RWPE2 (cell line): Measurements from ENCODE around the gene ATRN.

Experiments used
- ATAC-seq: fragments of 200-7000 bp; cut with Tn5 transposase; 3 replicates; pipeline ENCODE4 v1.9.1; 2021; ENCODE audit warnings: low read depth
- DNase-seq: peaks from one replicate; pipeline ENCODE4 v3.0.0-alpha.2; 2020; ENCODE audit warnings: low spot score
- H3K27ac ChIP-seq: fragments of 450-650 bp; 2 replicates; pipeline ENCODE4 v1.5.1; 2017; ENCODE audit warnings: mild to moderate bottlenecking; ENCODE audit not compliant: poor library complexity, severe bottlenecking
- H3K27me3 ChIP-seq: fragments of 250-450 bp; sonication (Bioruptor Pico); 2 replicates; pipeline ENCODE4 v1.5.1; 2021; ENCODE audit warnings: mild to moderate bottlenecking, moderate library complexity; ENCODE audit not compliant: insufficient read depth, poor library complexity, severe bottlenecking
- H3K36me3 ChIP-seq: fragments of 250-450 bp; sonication (Bioruptor Pico); 2 replicates; pipeline ENCODE4 v1.5.1; 2020; ENCODE audit warnings: low read depth, mild to moderate bottlenecking, moderate library complexity
- H3K4me1 ChIP-seq: fragments of 250-450 bp; sonication (Bioruptor Pico); 2 replicates; pipeline ENCODE4 v1.5.1; 2021; ENCODE audit warnings: mild to moderate bottlenecking, moderate library complexity; ENCODE audit not compliant: insufficient read depth, poor library complexity, severe bottlenecking
- H3K4me3 ChIP-seq: fragments of 250-450 bp; sonication (Bioruptor Pico); 2 replicates; pipeline ENCODE4 v1.5.1; 2021; ENCODE audit warnings: mild to moderate bottlenecking, moderate library complexity; ENCODE audit not compliant: severe bottlenecking
- H3K9me3 ChIP-seq: fragments of 250-450 bp; sonication (Bioruptor Pico); 2 replicates; pipeline ENCODE4 v1.5.1; 2021; ENCODE audit warnings: mild to moderate bottlenecking, moderate library complexity; ENCODE audit not compliant: severe bottlenecking
- CTCF ChIP-seq: fragments of 450-650 bp; IDR thresholded peaks from one replicate; pipeline ENCODE4 v1.5.1; 2017; ENCODE audit warnings: mild to moderate bottlenecking, moderate library complexity; ENCODE audit not compliant: poor library complexity, severe bottlenecking

ATRN gene

GRCh38 chr20:3674995-3675900, 204.4 kb downstream of the ATRN start:
- H3K27me3 ChIP-seq: peaks cover 53% of the 10 kb centered on the region

GRCh38 chr20:3677733-3678132, 206.9 kb downstream of the ATRN start:
- H3K4me1 ChIP-seq: no peaks in the 10 kb centered on the region
- H3K27ac ChIP-seq: no peak overlapping the region
- peaks cover 52% of the 10 kb centered on the region for H3K27me3 ChIP-seq
- no peaks in the 10 kb centered on the region for H3K36me3 ChIP-seq
- no peaks in the 10 kb centered on the region for H3K9me3 ChIP-seq
- DNase-seq (peak; percentile 54), ATAC-seq (no peak)
- H3K4me3 ChIP-seq: no peak overlapping the region
- TF ChIP-seq CTCF: no peak

More at GRCh38 chr20:3674995-3675900, 204.4 kb downstream of the ATRN start:
- no peak for TF ChIP-seq CTCF
- Histone ChIP-seq H3K36me3 (no peaks in the 10 kb centered on the region), H3K9me3 (no peaks in the 10 kb centered on the region), H3K4me1 (no peaks in the 10 kb centered on the region), H3K27ac (no peak overlapping the region), H3K4me3 (no peak overlapping the region)
- peak; percentile 39 for DNase-seq
- ATAC-seq: no peak

DNA sequence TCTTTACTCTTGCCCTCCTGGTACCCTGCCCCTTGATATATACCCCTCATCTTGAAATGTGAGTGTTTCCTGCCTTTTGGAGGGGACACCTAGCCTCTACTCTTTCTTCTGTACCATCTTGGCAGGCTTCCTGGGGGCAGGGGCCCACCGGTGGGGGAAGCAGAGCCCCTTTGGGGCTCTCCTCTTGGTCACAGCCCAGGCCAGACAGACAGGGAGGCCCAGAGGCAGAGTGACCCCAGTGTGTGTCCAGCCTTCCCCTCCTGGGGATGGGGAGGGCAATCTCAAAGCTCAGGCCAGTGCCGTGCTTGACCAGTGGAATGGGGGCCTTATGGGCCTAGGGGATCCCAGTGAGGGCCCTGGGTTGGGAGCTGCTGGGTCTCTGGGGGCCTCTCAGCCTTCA, 207.4 kb downstream of the ATRN start:
- ATAC-seq: no peak
- H3K36me3 ChIP-seq: no peaks in the 10 kb centered on the region
- TF ChIP-seq CTCF: no peak
- no peak overlapping the region for H3K4me3 ChIP-seq
- H3K27me3 ChIP-seq: peaks cover 47% of the 10 kb centered on the region
- H3K9me3 ChIP-seq: no peaks in the 10 kb centered on the region
- no peaks in the 10 kb centered on the region for H3K4me1 ChIP-seq
- no peak overlapping the region for H3K27ac ChIP-seq
- no peak for DNase-seq

GRCh38 chr20:3678856-3679720, 208.3 kb downstream of the ATRN start:
- no peaks in the 10 kb centered on the region for H3K36me3 ChIP-seq
- no peak overlapping the region for H3K4me3 ChIP-seq
- ATAC-seq: no peak

More at GRCh38 chr20:3678856-3679720, 208.3 kb downstream of the ATRN start:
- no peak for TF ChIP-seq CTCF
- peak; percentile 62 for DNase-seq
- H3K27ac ChIP-seq: no peak overlapping the region
- H3K27me3 ChIP-seq: peaks cover 38% of the 10 kb centered on the region
- no peaks in the 10 kb centered on the region for H3K9me3 ChIP-seq
- no peaks in the 10 kb centered on the region for H3K4me1 ChIP-seq
